Tibial nerve (tissue), 4 donors: ENCODE results near the gene NUP88.

Experiments
- EP300 ChIP-seq, 2 donors: sonication (generic); formaldehyde crosslinking; IDR thresholded peaks; one replicate each; pipeline ENCODE4 v1.6.1; 2017; ENCODE audit warnings: antibody characterized with exemption in 2 of 2, mild to moderate bottlenecking in 1 of 2
- POLR2A ChIP-seq, 2 donors: fragments of 450-650 bp; IDR thresholded peaks; one replicate each; pipeline ENCODE4 v1.6.1; 2017; ENCODE audit warnings: antibody characterized with exemption in 2 of 2, mild to moderate bottlenecking in 2 of 2, moderate library complexity in 2 of 2
- TF ChIP-seq, protein P1 (sequence below), 5 experiments: fragments of 200-600 bp in 3 of 5; fragments of 450-650 bp in 2 of 5; sonication (generic) in 3 of 5; IDR thresholded peaks; one replicate each; pipeline ENCODE4 v1.5.1; 2016 to 2019; ENCODE audit warnings: antibody characterized with exemption in 5 of 5, mild to moderate bottlenecking in 3 of 5, moderate library complexity in 2 of 5

DNA sequence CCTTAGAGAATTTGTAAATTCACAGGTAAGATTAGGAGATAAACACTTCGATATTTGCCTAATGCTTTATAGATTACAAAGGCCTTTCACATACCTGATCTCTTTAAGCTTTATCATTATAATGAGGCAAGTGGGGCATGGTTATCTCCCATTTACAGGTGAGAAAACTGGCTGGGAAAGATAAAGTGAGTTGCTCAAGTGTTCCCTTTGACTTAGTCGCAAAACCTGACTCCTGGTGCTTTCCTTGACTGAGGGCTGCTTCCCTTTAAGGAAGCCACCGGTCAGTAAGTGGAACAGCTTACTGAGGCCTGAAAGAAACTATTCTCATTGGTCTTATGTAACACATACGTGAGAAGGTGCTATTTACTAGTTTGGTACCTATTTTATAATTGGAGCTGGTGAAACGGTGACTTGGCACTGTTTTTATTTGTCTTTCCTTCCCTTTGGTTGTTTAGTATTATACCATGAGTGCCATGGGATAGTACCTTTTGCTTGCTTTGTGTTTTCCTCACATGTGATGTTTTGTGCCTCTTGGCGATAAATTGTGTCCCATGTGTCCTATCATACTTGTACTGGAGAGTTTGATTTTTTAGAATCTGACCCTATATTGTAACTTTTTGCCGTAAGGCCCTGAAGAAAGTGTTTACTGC, 57.2 kb downstream of the NUP88 start:
- TF ChIP-seq, protein P1, sequence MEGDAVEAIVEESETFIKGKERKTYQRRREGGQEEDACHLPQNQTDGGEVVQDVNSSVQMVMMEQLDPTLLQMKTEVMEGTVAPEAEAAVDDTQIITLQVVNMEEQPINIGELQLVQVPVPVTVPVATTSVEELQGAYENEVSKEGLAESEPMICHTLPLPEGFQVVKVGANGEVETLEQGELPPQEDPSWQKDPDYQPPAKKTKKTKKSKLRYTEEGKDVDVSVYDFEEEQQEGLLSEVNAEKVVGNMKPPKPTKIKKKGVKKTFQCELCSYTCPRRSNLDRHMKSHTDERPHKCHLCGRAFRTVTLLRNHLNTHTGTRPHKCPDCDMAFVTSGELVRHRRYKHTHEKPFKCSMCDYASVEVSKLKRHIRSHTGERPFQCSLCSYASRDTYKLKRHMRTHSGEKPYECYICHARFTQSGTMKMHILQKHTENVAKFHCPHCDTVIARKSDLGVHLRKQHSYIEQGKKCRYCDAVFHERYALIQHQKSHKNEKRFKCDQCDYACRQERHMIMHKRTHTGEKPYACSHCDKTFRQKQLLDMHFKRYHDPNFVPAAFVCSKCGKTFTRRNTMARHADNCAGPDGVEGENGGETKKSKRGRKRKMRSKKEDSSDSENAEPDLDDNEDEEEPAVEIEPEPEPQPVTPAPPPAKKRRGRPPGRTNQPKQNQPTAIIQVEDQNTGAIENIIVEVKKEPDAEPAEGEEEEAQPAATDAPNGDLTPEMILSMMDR (IDR thresholded peaks at IDR 0.05): no peak
- TF ChIP-seq POLR2A (IDR thresholded peaks at IDR 0.05) (no peak), EP300 (IDR thresholded peaks at IDR 0.05) (no peak)
